T follicular helper cell (primary cell): ENCODE results near the gene ARHGAP22.

Experiments
- DNase-seq: peaks from one replicate; pipeline ENCODE4 v3.0.0-alpha.2; 2020; ENCODE audit warnings: low read depth

Gene ARHGAP22

GRCh38 chr10:48511875-48512231 is 93.0 kb downstream of the ARHGAP22 start:
- no peak for DNase-seq

GRCh38 chr10:48511066-48511874 is 93.6 kb downstream of the ARHGAP22 start:
- DNase-seq, result no peak

GRCh38 chr10:48509974-48510692 is 94.7 kb downstream of the ARHGAP22 start:
- DNase-seq, result no peak

- DNase-seq, result no peak
These were observed 95.8 kb downstream of the ARHGAP22 start for GRCh38 chr10:48508791-48509772.

- DNase-seq, result no peak
These were observed 96.7 kb downstream of the ARHGAP22 start for GRCh38 chr10:48507933-48508790.

GRCh38 chr10:48507494-48507893 is 97.4 kb downstream of the ARHGAP22 start:
- no peak for DNase-seq

GRCh38 chr10:48506147-48506917 is 98.5 kb downstream of the ARHGAP22 start:
- no peak for DNase-seq

- DNase-seq, result no peak
These were observed 99.3 kb downstream of the ARHGAP22 start for GRCh38 chr10:48505394-48506112.

GRCh38 chr10:48504141-48504885 is 100.6 kb downstream of the ARHGAP22 start:
- no peak for DNase-seq

- no peak for DNase-seq
These were observed 101.5 kb downstream of the ARHGAP22 start for GRCh38 chr10:48503293-48503911.

GRCh38 chr10:48502791-48503190 is 102.1 kb downstream of the ARHGAP22 start:
- DNase-seq, result no peak

- no peak for DNase-seq
These were observed 102.8 kb downstream of the ARHGAP22 start for GRCh38 chr10:48501787-48502771.

GRCh38 chr10:48501226-48501625 is 103.6 kb downstream of the ARHGAP22 start:
- DNase-seq, result no peak

- DNase-seq, result no peak
These were observed 104.1 kb downstream of the ARHGAP22 start for GRCh38 chr10:48500771-48501170.

- no peak for DNase-seq
These were observed 105.8 kb downstream of the ARHGAP22 start for GRCh38 chr10:48498940-48499510.

GRCh38 chr10:48497780-48498770 is 106.8 kb downstream of the ARHGAP22 start:
- no peak for DNase-seq
